Heart right ventricle (tissue), 16 donors: ENCODE measurements around the gene SOBP. TPM values are rescaled to one million over a fixed set of nuclear protein-coding genes. Genes with fewer than 3 reads are reported as not detected.

Source experiments
- ATAC-seq, 8 donors: fragments of 200-7000 bp; cut with Tn5 transposase; one replicate each; pipeline ENCODE4 v1.9.1; 2020; ENCODE audit warnings: mild to moderate bottlenecking in 8 of 8, moderate library complexity in 8 of 8, moderate number of reproducible peaks in 1 of 8
- DNase-seq, 2 donors: peaks; one replicate each; pipeline ENCODE4 v3.0.0-alpha.2; 2020
- H3K27ac ChIP-seq, 10 donors: fragments of 200-600 bp; sonication (generic) in 2 of 10; one replicate each; pipeline versions ENCODE4 v1.5.0 to v1.8.0; 2020 to 2022; ENCODE audit warnings: mild to moderate bottlenecking in 3 of 10
- H3K27me3 ChIP-seq, 7 donors: fragments of 200-600 bp; one replicate each; pipeline ENCODE4 v1.8.0; 2021 to 2022; ENCODE audit warnings: mild to moderate bottlenecking in 2 of 7
- H3K36me3 ChIP-seq, 9 donors: fragments of 200-600 bp; sonication (generic) in 1 of 9; one replicate each; pipeline versions ENCODE4 v1.5.0 to v1.8.0; 2020 to 2022; ENCODE audit warnings: mild to moderate bottlenecking in 2 of 9
- H3K4me1 ChIP-seq, 9 donors: fragments of 200-600 bp; sonication (generic) in 1 of 9; one replicate each; pipeline versions ENCODE4 v1.5.0 to v1.8.0; 2020 to 2022; ENCODE audit warnings: mild to moderate bottlenecking in 4 of 9
- H3K4me3 ChIP-seq, 10 donors: fragments of 200-600 bp; sonication (generic) in 2 of 10; one replicate each; pipeline versions ENCODE4 v1.5.0 to v1.8.0; 2020 to 2022; ENCODE audit warnings: mild to moderate bottlenecking in 7 of 10, moderate library complexity in 2 of 10
- H3K9me3 ChIP-seq, 11 donors: fragments of 200-600 bp in 10 of 11; sonication (generic) in 2 of 11; one replicate each; pipeline versions ENCODE4 v1.5.0 to v1.8.0; 2013 to 2022; ENCODE audit warnings: mild to moderate bottlenecking in 2 of 11, control low read depth in 1 of 11, moderate library complexity in 1 of 11
- WGBS, 2 donors: extraction: QIAGEN DNeasy Blood & Tissue Kit; methylation state at CpG; one replicate each; pipeline ENCODE4 v1.1.7; 2013; ENCODE audit warnings: inconsistent platforms in 1 of 2; 5-methylcytosine and 5-hydroxymethylcytosine counted together
- intact Hi-C, 10 donors: fragments of 100-400 bp; cut with DNase I; formaldehyde crosslinking; loops; one replicate each; pipeline versions ENCODE4 v1.11.1 to v1.14.2; 2022
- polyA plus RNA-seq, 2 donors: library from polyadenylated mRNA; stranded (reverse); fragments of 200-250 nt; gene quantifications; one replicate each; pipeline ENCODE4 v1.2.3, GENCODE V29; 2013
- total RNA-seq, 10 donors: library from RNA; stranded (reverse); fragmentation: NEBNext Ultra II Directional in 3 of 10; extraction: Animal tissue kit (Norgen Biotek cat#: 25700) in 3 of 10; gene quantifications; one replicate each; pipeline versions ENCODE4 v1.2.1 to v1.2.4, GENCODE V29; 2021 to 2023
- TF ChIP-seq, protein P1 (sequence below), 9 donors: fragments of 200-600 bp; sonication (generic) in 2 of 9; IDR thresholded peaks; one replicate each; pipeline versions ENCODE4 v1.5.0 to v1.8.0; 2021 to 2022; ENCODE audit warnings: antibody characterized with exemption in 9 of 9, mild to moderate bottlenecking in 5 of 9, moderate library complexity in 1 of 9
- donor health status: Arrhythmogenic right ventricular cardiomyopathy.
- donor health status: ischemic (EF 13 %, LVEDD 7.1; RV severe dilation, severe dysfunction).
- donor health status: healthy with polysubstance abuse.
- donor health status: DM: no; HTN: yes; CAD: no.
- donor health status: DM: no; HTN: no; CAD: no.
- donor health status: ischemic (EF 25% LVEDD 6.9; RV normal size, moderate dysfunction).
- donor health status: ischemic (EF 25% LVEDD 5.7; RV mildly dilated, moderate dysfunction).
- donor health status: healthy.
- donor health status: DM: yes; HTN: yes; CAD: no.
- donor health status: Ischemic cardiomyopathy.
- donor health status: ischemic (EF 35%, LVEDD 5.7; RV mildly dilated, moderate dysfunction).
- donor health status: nonischemic (EF 11% LVEDD 7.7; RV severe dilation, severe dysfunction).
- donor health status: DM: yes; HTN: yes; CAD: no.
- donor health status: PGD.
- donor health status: ischemic (EF 29% LVEDD 5.4; RV normal size, mild dysfunction).
- donor health status: nonischemic (EF 23%, LVEDD 6.1; RV moderate dilation, normal function).

Gene SOBP
- total and polyA plus RNA-seq, 12 donors = 5.2 to 25.3 (median 18.2) TPM

DNA sequence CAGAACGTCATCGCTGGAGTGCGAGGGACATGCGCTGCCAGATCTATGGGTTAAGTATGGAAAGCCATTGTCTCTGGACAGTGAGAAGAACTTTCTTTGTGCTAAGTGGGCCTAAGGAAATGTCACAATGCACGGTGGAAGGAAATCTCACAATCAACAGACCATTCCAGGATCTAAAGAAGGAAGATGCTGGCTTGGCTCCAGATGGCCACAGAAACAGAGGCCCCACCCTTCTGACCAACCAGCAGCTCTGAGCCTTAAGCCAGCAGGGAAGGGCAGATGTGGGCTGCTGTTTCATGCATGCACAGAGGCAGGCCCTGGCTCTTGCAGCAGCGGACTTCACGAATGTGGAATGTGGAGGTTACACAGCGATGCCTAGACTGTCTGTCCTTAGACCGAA, 156.3 kb downstream of the SOBP start:
- peaks cover 0 to 43% (median 38%) of the 10 kb centered on the region in 9 donors for H3K4me1 ChIP-seq
- TF ChIP-seq, protein P1, sequence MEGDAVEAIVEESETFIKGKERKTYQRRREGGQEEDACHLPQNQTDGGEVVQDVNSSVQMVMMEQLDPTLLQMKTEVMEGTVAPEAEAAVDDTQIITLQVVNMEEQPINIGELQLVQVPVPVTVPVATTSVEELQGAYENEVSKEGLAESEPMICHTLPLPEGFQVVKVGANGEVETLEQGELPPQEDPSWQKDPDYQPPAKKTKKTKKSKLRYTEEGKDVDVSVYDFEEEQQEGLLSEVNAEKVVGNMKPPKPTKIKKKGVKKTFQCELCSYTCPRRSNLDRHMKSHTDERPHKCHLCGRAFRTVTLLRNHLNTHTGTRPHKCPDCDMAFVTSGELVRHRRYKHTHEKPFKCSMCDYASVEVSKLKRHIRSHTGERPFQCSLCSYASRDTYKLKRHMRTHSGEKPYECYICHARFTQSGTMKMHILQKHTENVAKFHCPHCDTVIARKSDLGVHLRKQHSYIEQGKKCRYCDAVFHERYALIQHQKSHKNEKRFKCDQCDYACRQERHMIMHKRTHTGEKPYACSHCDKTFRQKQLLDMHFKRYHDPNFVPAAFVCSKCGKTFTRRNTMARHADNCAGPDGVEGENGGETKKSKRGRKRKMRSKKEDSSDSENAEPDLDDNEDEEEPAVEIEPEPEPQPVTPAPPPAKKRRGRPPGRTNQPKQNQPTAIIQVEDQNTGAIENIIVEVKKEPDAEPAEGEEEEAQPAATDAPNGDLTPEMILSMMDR (IDR thresholded peaks at IDR 0.05) = no peak
- H3K27ac ChIP-seq = peak overlapping the region in 6 of 10 donors; percentile 3 to 72 (median 45)
- no peaks in the 10 kb centered on the region for H3K36me3 ChIP-seq
- no peaks in the 10 kb centered on the region for H3K27me3 ChIP-seq
- ATAC-seq (peak; percentile 52 to 85 (median 73)), DNase-seq (peak; percentile 52 to 67)
- H3K9me3 ChIP-seq = no peaks in the 10 kb centered on the region
- intact Hi-C loops = no loop called here
- WGBS, 2 donors = 39 to 54% methylated on average over 9 of the region's 9 CpGs
- H3K4me3 ChIP-seq = no peak overlapping the region

DNA sequence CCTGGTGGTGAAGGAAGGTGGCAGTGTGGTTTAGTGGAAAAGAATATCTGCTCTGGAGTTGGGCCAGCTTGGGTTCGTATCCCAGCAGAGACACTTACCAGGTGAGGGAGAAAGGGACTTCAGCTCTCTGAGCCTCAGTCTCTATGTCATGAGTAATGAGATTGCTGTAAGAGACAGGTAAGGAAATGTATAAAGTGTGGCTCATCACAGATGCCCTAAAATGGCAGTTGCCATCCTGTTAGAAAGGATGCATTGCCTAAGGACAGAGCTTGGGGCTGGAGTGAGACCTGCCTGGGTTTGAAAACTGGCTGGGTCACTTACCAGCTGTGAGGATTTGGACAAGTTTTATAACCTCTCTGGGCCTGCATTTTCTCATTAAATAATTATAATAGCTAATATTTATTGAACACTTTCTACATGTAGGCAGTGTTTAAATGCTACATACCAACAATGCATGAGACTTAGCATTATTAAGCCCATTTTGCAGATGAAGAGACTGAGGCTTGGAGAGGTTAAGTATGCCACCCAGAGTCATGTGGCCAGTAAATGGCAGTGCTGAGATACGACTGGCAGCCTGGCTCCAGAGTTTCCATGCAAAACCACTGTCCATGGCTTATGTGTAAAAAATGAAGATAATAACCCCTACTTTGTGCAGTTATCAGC, 157.0 kb downstream of the SOBP start:
- whole genome bisulfite sequencing, 2 donors = 82 to 85% methylated on average over 2 of the region's 2 CpGs
- peak overlapping the region in 5 of 10 donors; percentile 10 to 72 (median 56) for H3K27ac ChIP-seq
- H3K27me3 ChIP-seq = no peaks in the 10 kb centered on the region
- peaks cover 0 to 36% (median 30%) of the 10 kb centered on the region in 9 donors for H3K4me1 ChIP-seq
- ATAC-seq = no peak
- H3K9me3 ChIP-seq = peaks cover 0 to 5% (median 0%) of the 10 kb centered on the region in 11 donors
- TF ChIP-seq, protein P1 (IDR thresholded peaks at IDR 0.05) = no peak
- intact Hi-C loops = no loop called here
- no peak overlapping the region for H3K4me3 ChIP-seq
- no peak for DNase-seq
- no peaks in the 10 kb centered on the region for H3K36me3 ChIP-seq

DNA sequence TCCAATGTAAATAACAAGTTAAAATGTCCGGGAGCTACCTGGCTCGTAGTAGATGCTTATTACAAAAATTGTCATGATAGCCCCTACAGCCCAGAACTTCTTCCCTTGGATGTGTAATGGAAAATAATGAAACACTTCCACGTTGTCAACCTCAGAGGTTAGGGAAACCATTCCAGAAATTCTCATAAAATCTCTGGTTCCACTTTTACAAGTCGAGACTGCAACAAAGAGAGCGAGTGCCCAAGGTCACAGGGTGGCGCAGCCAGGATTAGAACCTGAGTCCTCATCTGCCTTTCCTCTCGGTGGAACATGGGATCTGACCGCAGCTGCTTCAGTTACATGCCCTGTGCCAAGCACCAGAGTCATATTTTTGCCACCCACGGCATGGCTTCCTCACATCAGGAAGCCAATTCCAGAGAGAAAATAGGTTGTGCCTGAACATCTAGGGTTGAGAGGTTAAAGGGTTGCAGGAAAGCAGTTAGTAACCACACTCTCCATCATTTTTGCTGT, 157.6 kb downstream of the SOBP start:
- Histone ChIP-seq H3K4me1 (peaks cover 0 to 33% (median 28%) of the 10 kb centered on the region in 9 donors), H3K9me3 (peaks cover 0 to 8% (median 0%) of the 10 kb centered on the region in 11 donors), H3K27me3 (no peaks in the 10 kb centered on the region), H3K36me3 (no peaks in the 10 kb centered on the region), H3K27ac (no peak overlapping the region), H3K4me3 (no peak overlapping the region)
- ATAC-seq (no peak), DNase-seq (no peak)
- intact Hi-C loops = no loop called here
- TF ChIP-seq, protein P1 (IDR thresholded peaks at IDR 0.05) = no peak
- 95 to 96% methylated on average over 9 of the region's 9 CpGs for WGBS, 2 donors

DNA sequence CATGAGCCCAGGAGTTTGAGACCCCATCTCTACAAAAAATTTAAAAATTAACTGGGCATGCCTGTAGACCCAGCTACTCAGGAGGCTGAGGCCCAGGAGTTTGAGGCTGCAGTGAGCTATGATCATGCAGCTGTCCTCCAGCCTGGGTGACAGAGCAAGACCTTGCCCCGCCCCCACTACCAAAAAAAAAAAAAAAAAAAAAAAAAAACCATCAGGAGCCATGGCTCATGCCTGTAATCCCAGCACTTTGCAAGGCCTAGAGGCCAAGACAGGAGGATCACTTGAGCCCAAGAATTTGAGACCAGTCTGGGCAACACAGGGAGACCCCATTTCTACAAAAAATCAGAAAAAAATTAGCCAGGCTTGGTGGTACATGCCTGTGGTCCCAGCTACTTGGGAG, 159.1 kb downstream of the SOBP start:
- H3K36me3 ChIP-seq = no peaks in the 10 kb centered on the region
- no peak overlapping the region for H3K4me3 ChIP-seq
- 93 to 100% methylated on average over 1 of the region's 1 CpG for WGBS, 2 donors
- peaks cover 0 to 8% (median 0%) of the 10 kb centered on the region in 11 donors for H3K9me3 ChIP-seq
- no peak for DNase-seq
- TF ChIP-seq, protein P1 (IDR thresholded peaks at IDR 0.05) = no peak
- H3K27ac ChIP-seq = no peak overlapping the region
- H3K4me1 ChIP-seq = peaks cover 0 to 42% (median 29%) of the 10 kb centered on the region in 9 donors
- no peaks in the 10 kb centered on the region for H3K27me3 ChIP-seq
- intact Hi-C loops = no loop called here
- ATAC-seq = no peak
